ENCODE data around the gene SIK3.

The SIK3 gene

DNA sequence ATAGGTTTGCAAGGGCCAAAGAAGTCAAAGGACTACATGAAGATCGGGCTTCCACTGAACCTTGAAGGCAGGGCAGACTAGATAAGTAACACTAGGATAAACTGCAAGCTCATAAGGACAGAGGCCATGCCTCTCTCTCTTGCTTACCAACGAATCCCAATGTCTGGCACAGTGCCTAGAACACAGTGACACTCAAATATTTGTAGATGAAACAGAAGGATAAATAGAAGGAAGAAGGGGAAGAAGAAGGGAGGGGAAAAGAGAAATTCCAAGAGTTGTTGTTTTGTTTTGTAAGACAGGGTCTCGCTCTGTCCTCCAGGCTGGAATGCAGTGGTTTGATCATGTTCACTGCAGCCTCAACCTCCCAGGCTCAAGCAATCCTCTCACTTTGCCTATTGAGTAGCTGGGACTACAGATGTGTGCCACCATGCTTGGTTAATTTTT lies 26.9 kb downstream of the SIK3 start:
- TF ChIP-seq, protein P1, sequence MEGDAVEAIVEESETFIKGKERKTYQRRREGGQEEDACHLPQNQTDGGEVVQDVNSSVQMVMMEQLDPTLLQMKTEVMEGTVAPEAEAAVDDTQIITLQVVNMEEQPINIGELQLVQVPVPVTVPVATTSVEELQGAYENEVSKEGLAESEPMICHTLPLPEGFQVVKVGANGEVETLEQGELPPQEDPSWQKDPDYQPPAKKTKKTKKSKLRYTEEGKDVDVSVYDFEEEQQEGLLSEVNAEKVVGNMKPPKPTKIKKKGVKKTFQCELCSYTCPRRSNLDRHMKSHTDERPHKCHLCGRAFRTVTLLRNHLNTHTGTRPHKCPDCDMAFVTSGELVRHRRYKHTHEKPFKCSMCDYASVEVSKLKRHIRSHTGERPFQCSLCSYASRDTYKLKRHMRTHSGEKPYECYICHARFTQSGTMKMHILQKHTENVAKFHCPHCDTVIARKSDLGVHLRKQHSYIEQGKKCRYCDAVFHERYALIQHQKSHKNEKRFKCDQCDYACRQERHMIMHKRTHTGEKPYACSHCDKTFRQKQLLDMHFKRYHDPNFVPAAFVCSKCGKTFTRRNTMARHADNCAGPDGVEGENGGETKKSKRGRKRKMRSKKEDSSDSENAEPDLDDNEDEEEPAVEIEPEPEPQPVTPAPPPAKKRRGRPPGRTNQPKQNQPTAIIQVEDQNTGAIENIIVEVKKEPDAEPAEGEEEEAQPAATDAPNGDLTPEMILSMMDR (IDR thresholded peaks at IDR 0.05; ENCODE audit: low read depth, low read length) = no peak
- no peak overlapping the region for H3K4me3 ChIP-seq (ENCODE audit: low read depth, low read length)

DNA sequence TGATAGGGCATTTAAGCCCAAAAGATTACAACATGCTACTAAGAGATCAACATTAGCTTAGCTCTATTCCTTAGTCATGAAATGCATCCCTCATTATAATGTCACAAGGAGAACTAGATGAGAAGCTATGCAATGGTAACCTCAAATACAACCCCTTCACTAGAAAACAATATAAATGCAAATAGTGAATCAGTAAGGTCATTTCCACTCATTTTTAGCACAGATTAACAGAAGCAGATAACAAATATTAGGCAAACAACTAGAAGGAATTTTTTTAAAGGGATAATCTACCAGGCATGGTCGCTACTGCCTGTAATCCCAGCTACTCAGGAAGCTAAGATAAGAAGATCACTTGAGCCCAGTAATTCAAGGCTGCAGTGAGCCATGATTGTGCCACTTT lies 28.2 kb downstream of the SIK3 start:
- TF ChIP-seq, protein P1 (IDR thresholded peaks at IDR 0.05; ENCODE audit: low read depth, low read length) = no peak
- no peak overlapping the region for H3K4me3 ChIP-seq (ENCODE audit: low read depth, low read length)

DNA sequence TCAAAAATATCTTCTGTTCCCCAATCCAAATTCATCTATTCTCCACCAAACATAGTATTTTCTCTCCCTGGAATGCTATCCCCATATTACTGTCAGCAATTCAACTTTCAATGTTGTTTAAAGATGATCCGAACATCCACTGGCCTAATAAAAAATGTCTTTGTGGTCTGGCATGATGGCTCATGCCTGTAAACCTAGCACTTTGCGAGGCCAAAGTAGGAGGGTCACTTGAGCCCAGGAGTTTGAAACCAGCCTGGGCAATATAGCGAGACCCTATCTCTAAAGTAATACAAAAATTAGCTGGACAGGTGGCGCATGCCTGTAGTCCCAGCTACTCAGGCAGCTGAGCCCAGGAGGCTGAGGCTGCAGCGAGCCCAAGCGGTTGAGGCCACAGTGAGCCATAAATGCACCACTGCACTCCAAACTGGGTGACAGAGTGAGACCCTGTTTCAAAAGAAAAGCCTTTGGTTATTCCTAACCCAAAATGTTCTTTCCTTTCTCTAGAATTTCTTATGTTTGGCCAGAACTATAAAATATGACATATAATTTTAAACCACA lies 29.8 kb downstream of the SIK3 start:
- H3K4me3 ChIP-seq (ENCODE audit: low read depth, low read length) = no peak overlapping the region
- TF ChIP-seq, protein P1 (IDR thresholded peaks at IDR 0.05; ENCODE audit: low read depth, low read length) = no peak

DNA sequence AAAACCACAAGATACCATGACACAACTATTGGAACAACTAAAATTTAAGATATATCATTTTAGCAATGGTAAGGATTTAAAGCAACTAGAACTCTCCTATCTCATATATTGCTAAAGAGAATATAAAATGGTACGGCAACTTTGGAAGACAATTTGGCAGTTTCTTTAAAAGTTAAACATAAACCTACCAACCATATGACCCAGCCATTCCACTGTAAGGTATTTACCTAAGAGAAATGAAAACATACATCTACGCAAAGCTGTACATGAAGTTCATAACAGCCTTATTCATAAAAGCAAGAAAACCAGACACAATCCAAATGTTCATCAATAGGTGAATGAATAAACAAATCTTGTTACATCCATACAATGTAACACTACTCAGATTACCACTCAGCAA lies 31.3 kb downstream of the SIK3 start:
- H3K4me3 ChIP-seq (ENCODE audit: low read depth, low read length) = no peak overlapping the region
- TF ChIP-seq, protein P1 (IDR thresholded peaks at IDR 0.05; ENCODE audit: low read depth, low read length) = no peak

DNA sequence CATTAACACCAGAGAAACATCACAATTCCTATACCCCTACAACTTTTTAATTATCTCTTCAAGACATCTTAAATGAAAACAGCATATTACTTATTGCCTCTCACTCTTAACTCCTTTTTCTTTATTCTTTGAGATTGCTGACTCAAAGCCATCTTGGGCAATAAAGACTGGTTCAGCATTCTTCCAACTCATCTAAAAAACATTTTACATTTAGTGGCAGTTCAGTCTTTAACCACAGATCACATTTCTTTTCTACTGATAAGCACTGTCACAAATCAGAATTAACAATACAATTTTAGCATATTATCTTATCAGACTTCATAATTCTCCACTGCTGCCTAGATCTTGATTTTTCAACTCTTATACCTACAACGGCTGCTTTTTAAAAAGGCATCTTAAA lies 34.0 kb downstream of the SIK3 start:
- TF ChIP-seq, protein P1 (IDR thresholded peaks at IDR 0.05; ENCODE audit: low read depth, low read length) = no peak
- H3K4me3 ChIP-seq (ENCODE audit: low read depth, low read length) = no peak overlapping the region

DNA sequence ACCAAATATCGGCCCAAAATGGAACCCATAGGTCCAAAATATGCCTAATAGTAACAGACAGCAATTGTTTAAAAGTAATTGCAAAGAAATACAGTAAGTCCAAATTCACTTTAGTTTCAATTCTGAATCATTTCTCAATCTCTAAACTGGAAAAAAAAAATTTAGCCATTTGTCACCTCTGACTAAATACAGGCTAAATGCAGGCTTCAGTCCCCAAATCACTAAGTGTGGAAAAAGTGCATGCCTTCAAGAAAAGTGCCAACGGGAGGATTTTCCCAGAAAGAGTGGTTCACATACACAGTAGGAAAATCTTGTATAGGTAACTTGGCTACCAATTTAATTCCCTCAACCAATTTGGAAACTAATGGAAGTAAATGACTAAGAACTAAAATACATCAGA lies 35.7 kb downstream of the SIK3 start:
- TF ChIP-seq, protein P1 (IDR thresholded peaks at IDR 0.05; ENCODE audit: low read depth, low read length) = no peak

DNA sequence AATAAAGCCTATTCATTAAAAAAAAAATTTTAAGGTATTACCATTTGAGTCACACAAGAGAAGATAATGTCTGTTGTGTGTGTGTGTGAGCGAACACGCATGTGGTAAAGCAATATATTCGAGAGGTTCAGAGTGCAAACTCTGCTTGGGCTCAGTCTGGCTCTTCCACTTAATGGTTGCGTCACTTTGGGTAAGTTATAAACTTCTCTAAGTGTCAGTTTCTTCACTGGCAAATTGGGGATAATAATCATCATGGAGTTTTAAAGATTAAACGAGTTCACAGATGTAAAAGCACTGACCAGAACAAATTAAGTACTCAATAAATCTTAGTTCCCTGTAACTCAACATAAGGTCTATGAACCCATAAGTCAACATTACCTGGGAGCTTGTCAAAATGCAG lies 37.0 kb downstream of the SIK3 start:
- H3K4me3 ChIP-seq (ENCODE audit: low read depth, low read length) = no peak overlapping the region
- TF ChIP-seq, protein P1 (IDR thresholded peaks at IDR 0.05; ENCODE audit: low read depth, low read length) = no peak

More for the DNA sequence above, 35.7 kb downstream of the SIK3 start:
- no peak overlapping the region for H3K4me3 ChIP-seq (ENCODE audit: low read depth, low read length)

All from WI38 (cell line).